Mucosa of descending colon (tissue), 3 donors: ENCODE measurements around the gene CRISPLD2. TPM values are rescaled to one million over a fixed set of nuclear protein-coding genes. Genes with fewer than 3 reads are reported as not detected.
"Not testable (repeated sequence)": the region's sequence is repeated elsewhere in the genome, so short reads cannot be mapped to it uniquely, and the experiment has no call there.

Experiments
- ATAC-seq: fragments of 200-7000 bp; cut with Tn5 transposase; one replicate; pipeline ENCODE4 v1.9.1; 2020; ENCODE audit warnings: mild to moderate bottlenecking, moderate library complexity
- DNase-seq, 3 donors: peaks; one replicate each; pipeline ENCODE4 v3.0.0-alpha.2; 2020
- H3K36me3 ChIP-seq: fragments of 200-600 bp; one replicate; pipeline ENCODE4 v1.8.0; 2021; ENCODE audit warnings: low read depth, mild to moderate bottlenecking
- H3K4me1 ChIP-seq: fragments of 200-600 bp; one replicate; pipeline ENCODE4 v1.8.0; 2021; ENCODE audit warnings: low read depth, mild to moderate bottlenecking
- H3K4me3 ChIP-seq: fragments of 200-600 bp; one replicate; pipeline ENCODE4 v1.8.0; 2021; ENCODE audit warnings: mild to moderate bottlenecking
- H3K9me3 ChIP-seq: fragments of 200-600 bp; one replicate; pipeline ENCODE4 v1.8.0; 2021; ENCODE audit warnings: mild to moderate bottlenecking
- CTCF ChIP-seq: fragments of 200-600 bp; IDR thresholded peaks from one replicate; pipeline ENCODE4 v1.8.0; 2022; ENCODE audit warnings: antibody characterized with exemption, mild to moderate bottlenecking
- intact Hi-C, 2 donors: fragments of 100-400 bp; cut with DNase I in 1 of 2; cut with micrococcal nuclease in 1 of 2; formaldehyde crosslinking; loops; one replicate each; pipeline versions ENCODE4 v1.11.0 to v1.11.1; 2022; cut with DNase I, micrococcal nuclease
- total RNA-seq, 3 donors: library from RNA; stranded (reverse); fragmentation: NEBNext Ultra II Directional in 2 of 3; extraction: Animal tissue kit (Norgen Biotek cat#: 25700) in 2 of 3; gene quantifications; one replicate each; pipeline versions ENCODE4 v1.2.1 to v1.2.4, GENCODE V29; 2021 to 2023
- donor health status: DM: no; HTN: no; CAD: no; lungs with moderate emphysema.
- donor health status: DM: no; HTN: no; CAD: no.
- donor health status: DM: no; HTN: yes; CAD: no.

The CRISPLD2 gene
- total RNA-seq, 3 donors from 2014 or later, result 10.5 to 114 (median 38.7) TPM

DNA sequence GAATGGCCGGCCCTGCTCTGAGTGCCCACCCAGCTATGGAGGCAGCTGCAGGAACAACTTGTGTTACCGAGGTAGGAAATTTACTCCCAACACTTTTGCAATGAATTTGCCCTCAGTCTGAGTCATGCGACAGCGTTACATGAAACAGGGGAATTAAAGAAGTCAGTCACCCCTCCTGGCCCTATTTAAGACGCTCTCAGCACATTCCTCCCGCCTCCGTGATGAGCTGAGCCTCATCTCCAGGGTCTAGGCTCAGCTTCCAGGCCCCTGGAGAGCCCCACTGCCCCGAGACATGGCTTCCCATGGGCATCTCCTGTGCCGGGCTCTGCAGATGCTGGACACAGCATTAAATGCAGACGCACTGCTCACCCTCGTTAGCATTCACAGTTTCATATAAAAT lies 35.0 kb downstream of the CRISPLD2 start:
- Histone ChIP-seq H3K4me1 (no peaks in the 10 kb centered on the region), H3K4me3 (no peak overlapping the region), H3K36me3 (no peaks in the 10 kb centered on the region), H3K9me3 (peaks cover 10% of the 10 kb centered on the region)
- TF ChIP-seq CTCF, result no peak
- intact Hi-C loops, result no loop called here
- ATAC-seq, result no peak
- no peak for DNase-seq

DNA sequence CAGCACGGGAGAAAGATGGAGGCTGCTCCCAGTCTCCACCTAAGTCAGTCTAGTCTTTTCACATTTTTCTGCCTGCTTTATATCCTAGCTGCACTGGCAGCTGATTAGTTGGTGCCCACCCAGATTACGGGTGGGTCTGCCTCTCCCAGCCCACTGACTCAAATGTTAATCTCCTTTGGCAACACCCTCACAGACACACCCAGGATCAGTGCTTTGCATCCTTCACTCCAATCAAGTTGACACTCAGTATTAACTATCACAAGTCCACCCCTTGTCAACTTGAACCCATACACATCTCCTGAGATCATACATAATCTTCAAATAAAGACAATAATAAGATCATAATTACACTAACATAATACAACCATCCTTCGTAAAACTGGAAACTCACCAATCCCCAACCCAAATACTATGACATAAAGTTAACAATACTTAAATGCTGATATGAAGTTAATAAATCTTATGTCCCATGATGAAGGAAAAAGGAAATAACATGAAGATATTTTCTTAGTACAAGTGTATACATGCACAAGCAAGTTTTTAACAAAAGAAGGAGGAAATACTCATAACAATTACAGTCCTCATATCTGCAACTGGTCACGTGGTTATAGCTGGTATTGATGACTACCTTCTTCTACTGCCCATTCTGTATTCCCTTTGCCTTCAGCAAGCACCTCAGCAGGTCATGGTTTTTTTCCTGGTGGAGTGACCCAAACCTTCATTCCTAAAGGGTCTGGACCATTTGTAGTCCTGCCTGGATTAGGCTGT lies 35.8 kb downstream of the CRISPLD2 start:
- H3K4me1 ChIP-seq, ATAC-seq, H3K36me3 ChIP-seq, intact Hi-C loops, H3K4me3 ChIP-seq, DNase-seq: not testable (repeated sequence)
- H3K9me3 ChIP-seq, result peaks cover 18% of the 10 kb centered on the region

- intact Hi-C loops, DNase-seq, H3K4me1 ChIP-seq, ATAC-seq, H3K36me3 ChIP-seq, H3K4me3 ChIP-seq: not testable (repeated sequence)
- peaks cover 18% of the 10 kb centered on the region for H3K9me3 ChIP-seq
Measured at GRCh38 chr16:84856203-84856581, 36.4 kb downstream of the CRISPLD2 start.

GRCh38 chr16:84856811-84857210 lies 37.0 kb downstream of the CRISPLD2 start:
- intact Hi-C loops, ATAC-seq, H3K4me3 ChIP-seq, H3K36me3 ChIP-seq, DNase-seq, H3K4me1 ChIP-seq: not testable (repeated sequence)
- H3K9me3 ChIP-seq, result peaks cover 18% of the 10 kb centered on the region

DNA sequence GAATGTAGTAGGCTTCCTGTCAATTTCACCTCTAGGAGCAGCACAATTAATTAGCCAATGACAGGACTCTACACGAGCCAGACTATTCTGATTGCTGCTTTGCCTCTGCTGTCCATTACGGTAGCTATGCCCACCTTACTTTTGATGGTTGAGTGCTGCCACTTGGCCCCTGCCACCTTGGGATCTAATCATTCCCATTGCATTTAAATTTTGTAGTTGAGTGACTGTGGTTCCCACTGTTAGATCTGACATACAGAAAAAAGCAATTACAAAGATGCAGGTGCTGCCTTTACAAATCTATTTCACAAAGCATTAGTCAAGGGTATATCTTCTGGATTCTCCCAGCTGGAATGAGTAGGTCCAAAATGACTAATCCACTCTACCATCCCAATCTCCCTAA lies 39.9 kb downstream of the CRISPLD2 start:
- no peak for DNase-seq
- ATAC-seq, result no peak
- intact Hi-C loops, result no loop called here
- Histone ChIP-seq H3K4me1 (no peaks in the 10 kb centered on the region), H3K9me3 (peaks cover 18% of the 10 kb centered on the region), H3K4me3 (no peak overlapping the region), H3K36me3 (no peaks in the 10 kb centered on the region)
- TF ChIP-seq CTCF, result no peak

DNA sequence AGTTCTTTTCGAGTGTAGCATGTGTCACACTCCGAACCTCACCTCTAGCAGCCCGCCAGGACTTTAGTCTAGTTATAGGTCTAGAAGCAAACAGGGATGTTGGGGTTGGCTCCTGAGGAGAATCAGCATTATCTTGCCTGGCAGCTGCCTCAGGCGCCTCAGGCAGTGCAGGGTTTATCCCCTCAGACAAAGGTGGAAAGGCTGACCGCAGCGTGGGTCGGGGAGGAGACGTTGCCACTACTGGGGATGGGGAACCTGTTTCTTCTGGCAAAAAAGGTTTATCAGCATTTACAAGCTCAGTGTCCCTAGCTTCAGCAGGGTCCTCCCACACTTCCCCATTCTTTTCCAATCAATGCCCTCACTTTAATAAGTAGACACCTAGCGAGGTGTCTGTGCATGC lies 40.6 kb downstream of the CRISPLD2 start:
- Histone ChIP-seq H3K4me3 (no peak overlapping the region), H3K4me1 (no peaks in the 10 kb centered on the region), H3K36me3 (no peaks in the 10 kb centered on the region), H3K9me3 (peaks cover 18% of the 10 kb centered on the region)
- TF ChIP-seq CTCF, result no peak
- ATAC-seq (no peak), DNase-seq (no peak)
- intact Hi-C loops, result no loop called here

DNA sequence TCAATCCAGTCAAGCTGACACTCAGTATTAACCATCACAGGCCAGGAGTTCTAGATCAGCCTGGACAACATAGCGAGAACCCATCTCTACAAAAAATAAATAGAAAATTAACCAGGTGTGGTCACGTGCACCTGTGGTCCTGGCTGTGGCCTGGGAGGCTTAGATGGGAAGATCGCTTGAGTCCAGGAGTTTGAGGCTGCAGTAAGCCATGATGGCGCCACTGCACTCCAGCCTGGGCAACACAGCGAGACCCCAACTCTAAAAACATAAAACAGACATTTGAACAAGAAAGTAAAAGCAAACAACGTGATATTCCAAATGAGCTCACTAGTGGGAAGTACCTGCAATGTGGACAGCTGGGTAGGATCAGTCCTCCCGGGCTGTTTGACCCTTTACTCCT lies 41.9 kb downstream of the CRISPLD2 start:
- Histone ChIP-seq H3K4me3 (no peak overlapping the region), H3K4me1 (no peaks in the 10 kb centered on the region), H3K9me3 (peaks cover 18% of the 10 kb centered on the region), H3K36me3 (no peaks in the 10 kb centered on the region)
- DNase-seq, result no peak
- intact Hi-C loops, result no loop called here
- no peak for ATAC-seq
- TF ChIP-seq CTCF, result no peak
